Karpas-422 (cell line): ENCODE results near the gene OMA1. TPM values are rescaled to one million over a fixed set of nuclear protein-coding genes. Genes with fewer than 3 reads are reported as not detected.
"Not testable (repeated sequence)": the region's sequence is repeated elsewhere in the genome, so short reads cannot be mapped to it uniquely, and the experiment has no call there.

Experiments
- DNase-seq: peaks from one replicate; pipeline ENCODE4 v3.0.0-alpha.2; 2015
- H2AFZ ChIP-seq: fragments of 200-600 bp; sonication (generic); 2 replicates; pipeline ENCODE4 v1.6.1; 2014; ENCODE audit warnings: antibody characterized with exemption, low read length, mixed read lengths
- H3K27ac ChIP-seq: fragments of 200-600 bp; sonication (generic); 2 replicates; pipeline ENCODE4 v1.5.1; 2014; ENCODE audit warnings: mild to moderate bottlenecking, low read length, moderate library complexity
- H3K27me3 ChIP-seq: fragments of 200-600 bp; sonication (generic); 2 replicates; pipeline ENCODE4 v1.6.1; 2014; ENCODE audit warnings: low read length, mixed read lengths
- H3K36me3 ChIP-seq: fragments of 200-600 bp; sonication (generic); 2 replicates; pipeline ENCODE4 v1.6.1; 2014; ENCODE audit warnings: low read length, mixed read lengths; ENCODE audit not compliant: insufficient read depth
- H3K4me1 ChIP-seq: fragments of 200-600 bp; sonication (generic); 2 replicates; pipeline ENCODE4 v1.6.1; 2014; ENCODE audit warnings: mild to moderate bottlenecking, low read length, mixed read lengths
- H3K4me2 ChIP-seq: fragments of 200-600 bp; sonication (generic); 2 replicates; pipeline ENCODE4 v1.6.1; 2014; ENCODE audit warnings: low read length, low read depth, mild to moderate bottlenecking; ENCODE audit not compliant: poor library complexity, severe bottlenecking
- H3K4me3 ChIP-seq: fragments of 200-600 bp; sonication (generic); 2 replicates; pipeline ENCODE4 v1.5.1; 2014; ENCODE audit warnings: mild to moderate bottlenecking, antibody characterized with exemption, low read length, mixed read lengths
- H3K79me2 ChIP-seq: fragments of 200-600 bp; sonication (generic); 2 replicates; pipeline ENCODE4 v1.6.1; 2014; ENCODE audit warnings: mild to moderate bottlenecking, low read length, mixed read lengths
- H3K9ac ChIP-seq: fragments of 200-600 bp; sonication (generic); 2 replicates; pipeline ENCODE4 v1.6.0; 2014; ENCODE audit warnings: low read length
- H3K9me2 ChIP-seq: fragments of 200-600 bp; sonication (generic), shearing (Covaris generic); replicated peaks from 2 replicates; pipeline ENCODE4 v1.6.0; 2014; ENCODE audit warnings: mild to moderate bottlenecking, low read length, moderate library complexity; ENCODE audit not compliant: insufficient read depth
- H3K9me3 ChIP-seq: fragments of 300-700, 200-600 bp; sonication (generic); 2 replicates; pipeline ENCODE4 v1.6.1; 2014; ENCODE audit warnings: low read length, mixed read lengths
- H4K20me1 ChIP-seq: fragments of 200-600 bp; sonication (generic); 2 replicates; pipeline ENCODE4 v1.6.1; 2014; ENCODE audit warnings: mild to moderate bottlenecking, antibody characterized with exemption, low read length, low read depth; ENCODE audit not compliant: insufficient read depth
- total RNA-seq: library from RNA; depleted of rRNA; stranded (reverse); fragments of >200 nt; shearing (Covaris generic); gene quantifications from 2 replicates; pipeline ENCODE4 v1.2.3, GENCODE V29; 2014; ENCODE audit warnings: low replicate concordance

The OMA1 gene
- total RNA-seq, 1 experiment from 2014 or later: 116 TPM

- Histone ChIP-seq H3K36me3 (peaks cover 20% of the 10 kb centered on the region; the same call in 1 of the 2 replicates), H3K4me1 (peaks cover 27% of the 10 kb centered on the region), H3K79me2 (peaks cover 15% of the 10 kb centered on the region), H3K4me2 (peak overlapping the region; percentile 1), H3K27ac (peak overlapping the region; percentile 65)
- not testable (repeated sequence) for H4K20me1 ChIP-seq, H3K4me3 ChIP-seq, DNase-seq, H3K9ac ChIP-seq, H2AFZ ChIP-seq, H3K9me2 ChIP-seq, H3K27me3 ChIP-seq, H3K9me3 ChIP-seq
Measured at GRCh38 chr1:58531842-58532241, 14.7 kb downstream of the OMA1 start.

GRCh38 chr1:58529284-58529683 is 17.2 kb downstream of the OMA1 start:
- H3K9me2 ChIP-seq: no peaks in the 10 kb centered on the region
- H2AFZ ChIP-seq: no peak overlapping the region

GRCh38 chr1:58528518-58528917 is 18.0 kb downstream of the OMA1 start:
- H3K9ac ChIP-seq: no peak overlapping the region
- no peak overlapping the region for H2AFZ ChIP-seq
- no peak overlapping the region for H3K4me2 ChIP-seq
- peaks cover 41% of the 10 kb centered on the region; the same call in 1 of the 2 replicates for H3K36me3 ChIP-seq
- no peak for DNase-seq
- H3K9me2 ChIP-seq: no peaks in the 10 kb centered on the region
- no peaks in the 10 kb centered on the region for H4K20me1 ChIP-seq
- H3K4me1 ChIP-seq: peaks cover 37% of the 10 kb centered on the region
- no peaks in the 10 kb centered on the region for H3K9me3 ChIP-seq
- H3K27ac ChIP-seq: no peak overlapping the region
- peaks cover 12% of the 10 kb centered on the region for H3K79me2 ChIP-seq
- no peak overlapping the region for H3K4me3 ChIP-seq
- H3K27me3 ChIP-seq: no peaks in the 10 kb centered on the region

More at GRCh38 chr1:58529284-58529683, 17.2 kb downstream of the OMA1 start:
- H3K27me3 ChIP-seq: no peaks in the 10 kb centered on the region
- H3K4me2 ChIP-seq: no peak overlapping the region
- no peaks in the 10 kb centered on the region for H4K20me1 ChIP-seq
- peaks cover 41% of the 10 kb centered on the region; the same call in 1 of the 2 replicates for H3K36me3 ChIP-seq
- H3K9ac ChIP-seq: no peak overlapping the region
- no peak for DNase-seq
- H3K9me3 ChIP-seq: no peaks in the 10 kb centered on the region
- peaks cover 37% of the 10 kb centered on the region for H3K4me1 ChIP-seq
- H3K79me2 ChIP-seq: peaks cover 12% of the 10 kb centered on the region
- no peak overlapping the region for H3K4me3 ChIP-seq
- H3K27ac ChIP-seq: no peak overlapping the region

DNA sequence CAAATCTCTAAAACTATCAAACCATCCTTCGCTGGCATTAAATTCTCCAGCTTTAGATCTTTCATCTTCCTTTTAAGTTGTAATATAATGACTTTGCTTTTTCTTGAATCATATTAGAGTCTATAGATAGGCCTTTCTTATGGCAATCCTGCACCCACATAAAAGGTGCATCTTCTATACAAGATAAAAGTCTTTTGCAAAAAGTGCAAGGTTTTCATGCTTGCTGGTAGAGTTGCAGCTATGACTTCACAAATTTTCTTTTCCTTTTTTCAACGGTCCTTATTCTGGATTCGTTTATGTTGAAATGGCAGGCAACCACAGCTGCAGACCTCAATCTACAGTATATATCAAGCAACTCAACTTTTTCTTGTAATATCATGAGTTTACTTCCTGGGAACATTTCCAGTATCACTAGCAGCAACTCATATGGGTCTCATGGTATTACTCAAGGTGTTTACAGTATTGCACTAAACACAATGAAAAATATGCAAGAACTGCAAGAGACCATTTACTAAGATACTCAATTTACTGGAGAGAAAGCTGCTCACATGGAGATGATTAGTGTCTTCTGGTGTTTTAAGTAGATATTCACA is 22.1 kb downstream of the OMA1 start:
- no peaks in the 10 kb centered on the region for H3K9me3 ChIP-seq
- no peak for DNase-seq
- no peaks in the 10 kb centered on the region for H3K9me2 ChIP-seq
- H3K27ac ChIP-seq: no peak overlapping the region
- no peaks in the 10 kb centered on the region for H4K20me1 ChIP-seq
- peaks cover 22% of the 10 kb centered on the region for H3K4me1 ChIP-seq
- peaks cover 34% of the 10 kb centered on the region; the same call in 1 of the 2 replicates for H3K36me3 ChIP-seq
- H3K4me2 ChIP-seq: no peak overlapping the region
- peaks cover 23% of the 10 kb centered on the region for H3K79me2 ChIP-seq
- H3K27me3 ChIP-seq: no peaks in the 10 kb centered on the region
- H2AFZ ChIP-seq: no peak overlapping the region
- no peak overlapping the region for H3K4me3 ChIP-seq
- no peak overlapping the region for H3K9ac ChIP-seq

DNA sequence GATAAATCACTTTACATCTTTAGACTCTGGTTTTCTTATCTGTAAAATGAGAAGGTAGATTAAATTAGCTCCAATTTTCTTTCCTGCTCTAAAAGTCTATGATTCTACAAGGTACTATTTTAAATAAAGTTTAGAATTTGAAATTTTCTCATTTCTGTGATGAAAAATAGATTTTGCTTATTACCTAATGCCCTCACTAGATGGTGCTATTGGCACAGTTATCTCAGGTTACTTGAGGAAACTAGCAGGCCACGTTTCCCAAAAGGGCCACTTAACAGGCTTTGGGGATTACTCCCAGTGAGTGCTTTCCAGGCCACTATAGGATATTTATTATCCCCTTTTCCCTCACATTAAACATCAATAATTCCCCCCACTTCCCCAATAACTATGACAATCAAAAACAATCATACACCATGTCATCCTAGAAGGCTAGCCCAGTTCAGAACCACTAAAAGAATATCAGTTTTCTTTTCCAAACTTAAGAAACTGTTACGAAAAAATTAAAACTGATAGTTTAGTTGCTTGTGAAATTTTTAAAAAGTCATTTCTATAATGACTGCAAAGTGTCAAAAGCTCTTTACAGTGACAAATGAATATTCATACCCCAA is 30.6 kb downstream of the OMA1 start:
- no peak overlapping the region for H2AFZ ChIP-seq
- H3K79me2 ChIP-seq: peaks cover 44% of the 10 kb centered on the region
- no peak overlapping the region for H3K27ac ChIP-seq
- no peak overlapping the region for H3K4me3 ChIP-seq
- peaks cover 33% of the 10 kb centered on the region for H3K36me3 ChIP-seq
- H3K4me2 ChIP-seq: no peak overlapping the region
- H3K27me3 ChIP-seq: no peaks in the 10 kb centered on the region
- H3K9ac ChIP-seq: no peak overlapping the region
- H3K9me3 ChIP-seq: no peaks in the 10 kb centered on the region; the same call in 1 of the 2 replicates
- H3K4me1 ChIP-seq: peaks cover 4% of the 10 kb centered on the region; the same call in 1 of the 2 replicates
- DNase-seq: peak; percentile 86
- no peaks in the 10 kb centered on the region for H4K20me1 ChIP-seq
- H3K9me2 ChIP-seq: no peaks in the 10 kb centered on the region

DNA sequence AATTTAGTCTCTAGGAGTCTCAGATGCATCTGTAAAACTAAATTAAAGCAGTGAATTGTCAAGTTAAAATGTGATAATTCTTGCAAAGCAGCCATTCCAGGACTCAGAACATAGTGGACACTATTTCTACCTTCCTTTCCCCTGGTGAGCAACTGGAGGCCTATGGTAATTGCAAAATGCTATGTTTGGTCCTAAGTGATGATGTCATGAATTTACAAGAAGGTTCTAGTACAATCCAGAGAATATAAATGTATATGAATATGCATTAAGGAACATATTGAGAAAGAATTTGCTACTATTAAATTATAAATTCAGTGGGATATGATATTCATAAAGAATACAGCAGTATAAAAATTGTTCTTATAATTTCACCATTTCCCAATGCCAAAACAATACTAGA is 32.6 kb downstream of the OMA1 start:
- Histone ChIP-seq H3K79me2 (peaks cover 49% of the 10 kb centered on the region), H2AFZ (no peak overlapping the region), H3K4me3 (no peak overlapping the region), H3K27ac (no peak overlapping the region), H3K9me3 (no peaks in the 10 kb centered on the region; the same call in 1 of the 2 replicates), H3K27me3 (no peaks in the 10 kb centered on the region), H3K9ac (no peak overlapping the region), H3K4me2 (no peak overlapping the region), H4K20me1 (no peaks in the 10 kb centered on the region), H3K4me1 (peaks cover 4% of the 10 kb centered on the region; the same call in 1 of the 2 replicates), H3K36me3 (peaks cover 40% of the 10 kb centered on the region), H3K9me2 (no peaks in the 10 kb centered on the region)
- DNase-seq: no peak

DNA sequence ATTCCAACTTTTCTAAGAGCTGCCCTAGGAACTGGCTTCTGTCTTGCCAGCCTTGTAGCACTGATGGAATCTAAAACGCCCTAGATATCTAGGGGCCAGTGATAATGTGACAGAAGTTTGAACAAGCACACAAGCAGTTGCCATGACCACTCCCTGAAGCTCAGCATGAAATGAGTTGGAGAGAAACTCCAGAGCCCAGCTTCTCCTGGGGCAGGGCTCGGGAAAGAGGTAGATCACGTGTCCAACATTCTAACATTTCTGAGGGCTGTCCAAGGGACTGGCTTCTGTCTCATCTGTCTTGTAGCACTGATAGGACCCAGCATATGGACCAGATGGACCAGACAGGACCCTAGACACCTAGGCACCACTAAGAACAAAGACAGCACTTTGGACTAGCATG is 37.9 kb downstream of the OMA1 start:
- H3K4me3 ChIP-seq: no peak overlapping the region
- H2AFZ ChIP-seq: no peak overlapping the region
- H3K9me2 ChIP-seq: no peaks in the 10 kb centered on the region
- no peaks in the 10 kb centered on the region; the same call in 1 of the 2 replicates for H3K9me3 ChIP-seq
- H3K79me2 ChIP-seq: peaks cover 72% of the 10 kb centered on the region
- peaks cover 50% of the 10 kb centered on the region for H3K36me3 ChIP-seq
- no peaks in the 10 kb centered on the region for H3K27me3 ChIP-seq
- no peak overlapping the region for H3K9ac ChIP-seq
- no peak for DNase-seq
- H3K27ac ChIP-seq: no peak overlapping the region
- no peaks in the 10 kb centered on the region for H3K4me1 ChIP-seq
- no peaks in the 10 kb centered on the region for H4K20me1 ChIP-seq
- H3K4me2 ChIP-seq: no peak overlapping the region

DNA sequence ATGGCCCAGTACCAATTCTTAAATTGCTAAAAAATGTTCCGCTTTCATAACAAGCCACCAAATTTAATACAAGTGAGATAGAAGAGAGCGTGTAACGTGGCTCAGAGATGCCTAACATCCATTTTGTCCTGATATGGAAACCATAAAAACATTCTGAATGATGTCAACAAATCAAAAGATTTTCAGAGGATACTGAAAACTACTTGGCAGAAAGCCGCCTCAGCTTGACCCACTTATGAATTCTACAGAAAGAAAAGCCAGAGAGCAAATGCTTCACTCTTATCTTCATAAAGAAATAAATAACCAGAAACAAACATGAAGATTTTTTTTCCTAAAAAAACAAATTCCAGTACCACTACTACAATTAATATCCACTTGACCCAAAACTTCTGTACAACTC is 41.2 kb downstream of the OMA1 start:
- Histone ChIP-seq H3K9me3 (no peaks in the 10 kb centered on the region), H3K9ac (no peak overlapping the region), H3K4me3 (no peak overlapping the region), H3K9me2 (no peaks in the 10 kb centered on the region), H4K20me1 (no peaks in the 10 kb centered on the region), H3K79me2 (peaks cover 70% of the 10 kb centered on the region), H3K27me3 (no peaks in the 10 kb centered on the region), H3K4me2 (no peak overlapping the region), H3K36me3 (peaks cover 27% of the 10 kb centered on the region; the same call in 1 of the 2 replicates), H3K27ac (no peak overlapping the region), H2AFZ (no peak overlapping the region), H3K4me1 (no peaks in the 10 kb centered on the region)
- DNase-seq: no peak
